ENCODE measurements around the gene TGM6.

DNA sequence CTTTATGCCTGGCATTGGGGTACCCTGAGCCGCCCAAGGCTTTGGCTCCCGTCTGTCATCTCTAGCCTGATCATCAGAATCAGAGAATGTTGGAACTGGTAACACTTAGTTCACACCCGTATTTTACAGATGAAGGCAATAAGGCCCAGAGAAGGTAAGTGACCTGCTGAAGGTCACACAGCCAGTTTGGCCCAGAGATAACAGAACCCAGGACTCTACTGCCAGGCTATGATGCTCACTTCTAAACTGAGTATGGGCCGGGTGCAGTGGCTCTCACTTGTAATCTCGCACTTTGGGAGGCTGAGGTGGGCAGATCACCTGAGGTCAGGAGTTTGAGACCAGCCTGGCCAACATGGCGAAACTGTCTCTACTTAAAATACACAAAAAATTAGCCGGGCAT, 1.8 kb upstream of the TGM6 start:
- TF ChIP-seq CTCF (conservative IDR thresholded peaks at IDR 0.05 in 1 of 2, IDR thresholded peaks at IDR 0.05 in 1 of 2; ENCODE audit: extremely low read depth in 1 of 2, insufficient read depth in 1 of 2, low read depth in 1 of 2, low read length in 2 of 2): no peak
- no peak for TF ChIP-seq EZH2 (IDR thresholded peaks at IDR 0.05; ENCODE audit: borderline replicate concordance, low read length)
